Measurements from ENCODE around the gene TLDC2. TPM values are rescaled to one million over a fixed set of nuclear protein-coding genes. Genes with fewer than 3 reads are reported as not detected.

The TLDC2 gene
- total and polyA plus RNA-seq, 2 of the 8 experiments (the other 6 are each of a cell fraction or from before 2014, with no cell fraction given): 0.29 to 0.34 TPM

DNA sequence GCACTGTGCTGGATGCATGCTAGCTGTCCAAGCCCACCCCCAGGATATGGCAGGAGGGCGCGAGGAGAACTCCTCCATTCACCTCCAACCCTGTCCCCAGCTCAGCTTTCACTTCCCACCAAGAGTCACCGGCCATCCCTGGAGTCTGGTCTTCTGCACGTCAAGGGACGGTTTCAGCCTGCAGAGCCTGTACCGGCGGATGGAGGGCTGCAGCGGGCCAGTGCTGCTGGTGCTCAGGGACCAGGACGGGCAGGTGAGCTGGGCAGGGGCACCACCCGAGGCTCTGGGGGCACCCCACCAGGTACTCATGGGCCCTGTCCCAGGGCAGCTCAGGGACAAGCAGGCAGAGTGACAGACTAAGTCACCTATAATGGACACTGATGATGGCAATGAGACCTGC is 3.0 kb downstream of the TLDC2 start:
- WGBS, 2 experiments (ENCODE audit: extremely low coverage in 1 of 2, insufficient coverage in 1 of 2, insufficient read length in 1 of 2, insufficient replicate concordance in 2 of 2, low coverage in 1 of 2, low lambda C conversion rate in 2 of 2, missing lambda C conversion rate in 1 of 2): 91% methylated on average over 10 of the region's 10 CpGs; no CpG with 5 or more reads in 1 of the 2 experiments
- H3K79me2 ChIP-seq (ENCODE audit: control insufficient read depth in 1 of 2, insufficient read depth in 2 of 2, low read length in 2 of 2): no peaks in the 10 kb centered on the region
- no peak overlapping the region for H2AFZ ChIP-seq (ENCODE audit: low read length)
- H3K4me2 ChIP-seq (ENCODE audit: insufficient read depth in 1 of 2, low read depth in 2 of 2, low read length in 2 of 2): no peak overlapping the region
- no peak overlapping the region for H2BK15ac ChIP-seq (ENCODE audit: low read length)
- no peak overlapping the region for H3K27ac ChIP-seq (ENCODE audit: low read depth, low read length)
- no peak overlapping the region for H3K4ac ChIP-seq (replicated peaks; ENCODE audit: insufficient read length, low read depth, low read length)
- no peak for FAIRE-seq
- peaks cover 0 to 3% (median under 1%) of the 10 kb centered on the region in 4 experiments; a peak in 4 of 7 replicates for H3K4me1 ChIP-seq (replicated peaks in 1 of 4; ENCODE audit: control insufficient read depth in 3 of 4, insufficient read depth in 4 of 4, low read length in 3 of 4)
- H3K23me2 ChIP-seq (ENCODE audit: low read depth, low read length): no peaks in the 10 kb centered on the region; the same call in 1 of the 2 replicates
- H2AK5ac ChIP-seq (ENCODE audit: low read depth, low read length): no peak overlapping the region
- no peaks in the 10 kb centered on the region for H3K9me3 ChIP-seq (ENCODE audit: insufficient read depth in 2 of 2, low read depth in 1 of 2, low read length in 1 of 2)
- no peak overlapping the region for H2BK12ac ChIP-seq (ENCODE audit: low read depth, low read length)
- H2BK5ac ChIP-seq (ENCODE audit: low read depth, low read length): no peak overlapping the region; the same call in 1 of the 2 replicates
- no peak overlapping the region for H2BK120ac ChIP-seq (replicated peaks; ENCODE audit: low read depth, low read length)
- ChIA-PET POLR2A (ENCODE audit: partially characterized antibody) (interaction anchor here (0.6 to 0.8 kb wide), 2 partner anchors 8 to 620 kb away, joined by 3 read pairs; no protein-coding TSS in a partner anchor), CTCF (ENCODE audit: partially characterized antibody) (interaction anchor here (1.0 to 1.6 kb wide), 6 partner anchors 8 to 245 kb away, joined by 3 to 5 read pairs (median 3); no protein-coding TSS in a partner anchor)
- DNase-seq (ENCODE audit: low read depth in 1 of 2, low spot score in 2 of 2): no peak
- H3K27me3 ChIP-seq (replicated peaks in 1 of 4; ENCODE audit: control insufficient read depth in 3 of 4, extremely low read depth in 1 of 4, insufficient read depth in 3 of 4, low read length in 3 of 4): no peaks in the 10 kb centered on the region; a peak in 1 of 7 replicates
- H3K4me3 ChIP-seq (ENCODE audit: extremely low read depth in 1 of 4, insufficient read depth in 2 of 4, low read depth in 3 of 4, low read length in 4 of 4): no peak overlapping the region
- H3K9ac ChIP-seq (replicated peaks in 1 of 4; ENCODE audit: extremely low read depth in 1 of 4, low read depth in 3 of 4, low read length in 3 of 4): no peak overlapping the region
- H4K91ac ChIP-seq (replicated peaks; ENCODE audit: insufficient read length, low read length): no peak overlapping the region
- no peak overlapping the region for H3K23ac ChIP-seq (ENCODE audit: insufficient read length)
- H2BK20ac ChIP-seq (ENCODE audit: low read length): no peak overlapping the region
- H3K56ac ChIP-seq (replicated peaks; ENCODE audit: insufficient read length, low read depth, low read length): no peak overlapping the region
- no peak overlapping the region for H4K5ac ChIP-seq (ENCODE audit: insufficient read length, low read depth, low read length)
- H3K79me1 ChIP-seq (ENCODE audit: low read depth, low read length): no peaks in the 10 kb centered on the region
- H4K8ac ChIP-seq (ENCODE audit: extremely low read depth, insufficient read depth, low read length): no peak overlapping the region
- H3K14ac ChIP-seq (ENCODE audit: insufficient read length): no peak overlapping the region
- TF ChIP-seq POLR2A (IDR thresholded peaks at IDR 0.05; ENCODE audit: control extremely low read depth in 1 of 2, low read depth in 2 of 2, low read length in 2 of 2) (no peak), SP4 (IDR thresholded peaks at IDR 0.05; ENCODE audit: low read length) (no peak), CHD2 (IDR thresholded peaks at IDR 0.05; ENCODE audit: low read length) (no peak), ASH2L (IDR thresholded peaks at IDR 0.05; ENCODE audit: low read length) (no peak), KDM5A (IDR thresholded peaks at IDR 0.05; ENCODE audit: low read length) (no peak), POLR2AphosphoS5 (IDR thresholded peaks at IDR 0.05; ENCODE audit: low read depth, low read length) (no peak)
- TF ChIP-seq, protein P1, sequence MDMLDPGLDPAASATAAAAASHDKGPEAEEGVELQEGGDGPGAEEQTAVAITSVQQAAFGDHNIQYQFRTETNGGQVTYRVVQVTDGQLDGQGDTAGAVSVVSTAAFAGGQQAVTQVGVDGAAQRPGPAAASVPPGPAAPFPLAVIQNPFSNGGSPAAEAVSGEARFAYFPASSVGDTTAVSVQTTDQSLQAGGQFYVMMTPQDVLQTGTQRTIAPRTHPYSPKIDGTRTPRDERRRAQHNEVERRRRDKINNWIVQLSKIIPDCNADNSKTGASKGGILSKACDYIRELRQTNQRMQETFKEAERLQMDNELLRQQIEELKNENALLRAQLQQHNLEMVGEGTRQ (IDR thresholded peaks at IDR 0.05; ENCODE audit: low read length): no peak
- H4K20me1 ChIP-seq (replicated peaks in 1 of 2; ENCODE audit: control insufficient read depth in 1 of 2, insufficient read depth in 2 of 2, low read length in 2 of 2): no peaks in the 10 kb centered on the region
- H3K36me3 ChIP-seq (ENCODE audit: control insufficient read depth in 2 of 4, insufficient read depth in 4 of 4, low read length in 3 of 4): no peaks in the 10 kb centered on the region
- H3K18ac ChIP-seq (ENCODE audit: extremely low read depth, low read length): no peak overlapping the region

Data from H1 (cell line).